SK-N-SH treated with all-trans-retinoic acid at 6 μM for 48 hours (cell line): ENCODE data around the gene OR2A5.

Experiments
- ATAC-seq: fragments of 200-7000 bp; cut with Tn5 transposase; 3 replicates; pipeline ENCODE4 v1.9.1; 2020; ENCODE audit warnings: mild to moderate bottlenecking, moderate library complexity
- ARNTL ChIP-seq: fragments of 450-650 bp; formaldehyde crosslinking; IDR thresholded peaks from 2 replicates; pipeline ENCODE4 v1.5.0; 2020; ENCODE audit warnings: low read depth, mild to moderate bottlenecking, moderate library complexity, borderline replicate concordance
- BACH2 ChIP-seq: fragments of 250-450 bp; sonication (Bioruptor Pico); IDR thresholded peaks from 2 replicates; pipeline ENCODE4 v1.9.0; 2021; ENCODE audit warnings: mild to moderate bottlenecking, borderline replicate concordance
- GLIS3 ChIP-seq: fragments of 250-450 bp; sonication (Bioruptor Pico); IDR thresholded peaks from 2 replicates; pipeline ENCODE4 v1.5.0; 2020; ENCODE audit warnings: mild to moderate bottlenecking, moderate library complexity
- ISL1 ChIP-seq: fragments of 250-450 bp; sonication (Bioruptor Pico); IDR thresholded peaks from 2 replicates; pipeline ENCODE4 v2.1.2; 2022; ENCODE audit warnings: mild to moderate bottlenecking, moderate library complexity
- OSR1 ChIP-seq: fragments of 250-450 bp; sonication (Bioruptor Pico); IDR thresholded peaks from 2 replicates; pipeline ENCODE4 v1.8.0; 2022; ENCODE audit warnings: moderate library complexity, mild to moderate bottlenecking, inconsistent platforms
- PPARA ChIP-seq: fragments of 250-450 bp; sonication (Bioruptor Pico); IDR thresholded peaks from 2 replicates; pipeline ENCODE4 v1.5.0; 2020; ENCODE audit warnings: mild to moderate bottlenecking, borderline replicate concordance
- RARB ChIP-seq: fragments of 250-450 bp; sonication (Bioruptor Pico); IDR thresholded peaks from 2 replicates; pipeline ENCODE4 v1.8.0; 2021; ENCODE audit warnings: mild to moderate bottlenecking, moderate library complexity
- ZFP3 ChIP-seq: fragments of 250-450 bp; sonication (Bioruptor Pico); IDR thresholded peaks from 2 replicates; pipeline ENCODE4 v1.5.0; 2020; ENCODE audit warnings: mild to moderate bottlenecking, moderate library complexity
- ZNF565 ChIP-seq: fragments of 450-650 bp; formaldehyde crosslinking; conservative IDR thresholded peaks from 2 replicates; pipeline ENCODE4 v1.5.0; 2020; ENCODE audit warnings: low read depth, mild to moderate bottlenecking, moderate library complexity
- ZNF8 ChIP-seq: fragments of 450-650 bp; formaldehyde crosslinking; IDR thresholded peaks from 2 replicates; pipeline ENCODE4 v1.5.0; 2020; ENCODE audit warnings: mild to moderate bottlenecking, moderate library complexity
- TF ChIP-seq, protein P1 (sequence below): fragments of 250-450 bp; sonication (Bioruptor Pico); IDR thresholded peaks from 2 replicates; pipeline ENCODE4 v1.5.0; 2020; ENCODE audit warnings: mild to moderate bottlenecking, moderate library complexity
- TF ChIP-seq, protein P2 (sequence below): fragments of 250-450 bp; sonication (Bioruptor Pico); IDR thresholded peaks from 2 replicates; pipeline ENCODE4 v1.8.0; 2020; ENCODE audit warnings: mild to moderate bottlenecking, moderate library complexity, borderline replicate concordance
- TF ChIP-seq, protein P3 (sequence below): fragments of 250-450 bp; sonication (Bioruptor Pico); IDR thresholded peaks from 2 replicates; pipeline ENCODE4 v1.5.1; 2020; ENCODE audit warnings: low read depth, mild to moderate bottlenecking, moderate library complexity
- TF ChIP-seq, protein P4 (sequence below): fragments of 250-450 bp; sonication (Bioruptor Pico); IDR thresholded peaks from 2 replicates; pipeline ENCODE4 v1.8.0; 2021; ENCODE audit warnings: low read depth, mild to moderate bottlenecking, moderate library complexity, borderline replicate concordance

The OR2A5 gene

DNA sequence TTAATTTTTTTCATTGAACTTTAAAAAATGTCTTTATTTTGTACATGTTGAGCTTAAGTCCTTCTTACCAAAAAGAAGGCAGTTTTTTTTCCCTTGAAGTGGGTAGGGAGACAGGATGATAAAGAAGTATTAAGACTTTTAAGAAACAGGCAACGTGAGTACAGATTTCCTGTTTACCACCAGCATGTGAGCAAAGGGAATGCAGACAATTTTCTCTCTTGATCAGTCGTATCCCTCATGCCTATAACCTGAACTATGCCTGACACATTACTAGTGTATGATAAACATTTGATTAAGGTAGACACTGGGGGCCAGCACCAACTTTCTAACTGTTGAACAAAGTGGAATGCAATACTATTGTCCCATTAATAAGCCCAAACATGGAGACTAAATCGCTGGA lies 51.9 kb downstream of the OR2A5 start:
- ATAC-seq, result no peak
- TF ChIP-seq BACH2 (no peak), ISL1 (no peak), ZFP3 (CRISPR knock-in tag) (no peak), ZNF565 (CRISPR knock-in tag) (no peak)
- TF ChIP-seq, protein P1, sequence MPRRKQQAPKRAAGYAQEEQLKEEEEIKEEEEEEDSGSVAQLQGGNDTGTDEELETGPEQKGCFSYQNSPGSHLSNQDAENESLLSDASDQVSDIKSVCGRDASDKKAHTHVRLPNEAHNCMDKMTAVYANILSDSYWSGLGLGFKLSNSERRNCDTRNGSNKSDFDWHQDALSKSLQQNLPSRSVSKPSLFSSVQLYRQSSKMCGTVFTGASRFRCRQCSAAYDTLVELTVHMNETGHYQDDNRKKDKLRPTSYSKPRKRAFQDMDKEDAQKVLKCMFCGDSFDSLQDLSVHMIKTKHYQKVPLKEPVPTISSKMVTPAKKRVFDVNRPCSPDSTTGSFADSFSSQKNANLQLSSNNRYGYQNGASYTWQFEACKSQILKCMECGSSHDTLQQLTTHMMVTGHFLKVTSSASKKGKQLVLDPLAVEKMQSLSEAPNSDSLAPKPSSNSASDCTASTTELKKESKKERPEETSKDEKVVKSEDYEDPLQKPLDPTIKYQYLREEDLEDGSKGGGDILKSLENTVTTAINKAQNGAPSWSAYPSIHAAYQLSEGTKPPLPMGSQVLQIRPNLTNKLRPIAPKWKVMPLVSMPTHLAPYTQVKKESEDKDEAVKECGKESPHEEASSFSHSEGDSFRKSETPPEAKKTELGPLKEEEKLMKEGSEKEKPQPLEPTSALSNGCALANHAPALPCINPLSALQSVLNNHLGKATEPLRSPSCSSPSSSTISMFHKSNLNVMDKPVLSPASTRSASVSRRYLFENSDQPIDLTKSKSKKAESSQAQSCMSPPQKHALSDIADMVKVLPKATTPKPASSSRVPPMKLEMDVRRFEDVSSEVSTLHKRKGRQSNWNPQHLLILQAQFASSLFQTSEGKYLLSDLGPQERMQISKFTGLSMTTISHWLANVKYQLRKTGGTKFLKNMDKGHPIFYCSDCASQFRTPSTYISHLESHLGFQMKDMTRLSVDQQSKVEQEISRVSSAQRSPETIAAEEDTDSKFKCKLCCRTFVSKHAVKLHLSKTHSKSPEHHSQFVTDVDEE, result no peak
- TF ChIP-seq, protein P2, sequence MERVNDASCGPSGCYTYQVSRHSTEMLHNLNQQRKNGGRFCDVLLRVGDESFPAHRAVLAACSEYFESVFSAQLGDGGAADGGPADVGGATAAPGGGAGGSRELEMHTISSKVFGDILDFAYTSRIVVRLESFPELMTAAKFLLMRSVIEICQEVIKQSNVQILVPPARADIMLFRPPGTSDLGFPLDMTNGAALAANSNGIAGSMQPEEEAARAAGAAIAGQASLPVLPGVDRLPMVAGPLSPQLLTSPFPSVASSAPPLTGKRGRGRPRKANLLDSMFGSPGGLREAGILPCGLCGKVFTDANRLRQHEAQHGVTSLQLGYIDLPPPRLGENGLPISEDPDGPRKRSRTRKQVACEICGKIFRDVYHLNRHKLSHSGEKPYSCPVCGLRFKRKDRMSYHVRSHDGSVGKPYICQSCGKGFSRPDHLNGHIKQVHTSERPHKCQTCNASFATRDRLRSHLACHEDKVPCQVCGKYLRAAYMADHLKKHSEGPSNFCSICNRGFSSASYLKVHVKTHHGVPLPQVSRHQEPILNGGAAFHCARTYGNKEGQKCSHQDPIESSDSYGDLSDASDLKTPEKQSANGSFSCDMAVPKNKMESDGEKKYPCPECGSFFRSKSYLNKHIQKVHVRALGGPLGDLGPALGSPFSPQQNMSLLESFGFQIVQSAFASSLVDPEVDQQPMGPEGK, result no peak
- TF ChIP-seq, protein P3, sequence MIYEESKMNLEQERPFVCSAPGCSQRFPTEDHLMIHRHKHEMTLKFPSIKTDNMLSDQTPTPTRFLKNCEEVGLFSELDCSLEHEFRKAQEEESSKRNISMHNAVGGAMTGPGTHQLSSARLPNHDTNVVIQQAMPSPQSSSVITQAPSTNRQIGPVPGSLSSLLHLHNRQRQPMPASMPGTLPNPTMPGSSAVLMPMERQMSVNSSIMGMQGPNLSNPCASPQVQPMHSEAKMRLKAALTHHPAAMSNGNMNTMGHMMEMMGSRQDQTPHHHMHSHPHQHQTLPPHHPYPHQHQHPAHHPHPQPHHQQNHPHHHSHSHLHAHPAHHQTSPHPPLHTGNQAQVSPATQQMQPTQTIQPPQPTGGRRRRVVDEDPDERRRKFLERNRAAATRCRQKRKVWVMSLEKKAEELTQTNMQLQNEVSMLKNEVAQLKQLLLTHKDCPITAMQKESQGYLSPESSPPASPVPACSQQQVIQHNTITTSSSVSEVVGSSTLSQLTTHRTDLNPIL (CRISPR knock-in tag), result no peak
- TF ChIP-seq, protein P4, sequence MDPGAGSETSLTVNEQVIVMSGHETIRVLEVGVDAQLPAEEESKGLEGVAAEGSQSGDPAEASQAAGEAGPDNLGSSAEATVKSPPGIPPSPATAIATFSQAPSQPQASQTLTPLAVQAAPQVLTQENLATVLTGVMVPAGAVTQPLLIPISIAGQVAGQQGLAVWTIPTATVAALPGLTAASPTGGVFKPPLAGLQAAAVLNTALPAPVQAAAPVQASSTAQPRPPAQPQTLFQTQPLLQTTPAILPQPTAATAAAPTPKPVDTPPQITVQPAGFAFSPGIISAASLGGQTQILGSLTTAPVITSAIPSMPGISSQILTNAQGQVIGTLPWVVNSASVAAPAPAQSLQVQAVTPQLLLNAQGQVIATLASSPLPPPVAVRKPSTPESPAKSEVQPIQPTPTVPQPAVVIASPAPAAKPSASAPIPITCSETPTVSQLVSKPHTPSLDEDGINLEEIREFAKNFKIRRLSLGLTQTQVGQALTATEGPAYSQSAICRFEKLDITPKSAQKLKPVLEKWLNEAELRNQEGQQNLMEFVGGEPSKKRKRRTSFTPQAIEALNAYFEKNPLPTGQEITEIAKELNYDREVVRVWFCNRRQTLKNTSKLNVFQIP (CRISPR knock-in tag), result no peak

DNA sequence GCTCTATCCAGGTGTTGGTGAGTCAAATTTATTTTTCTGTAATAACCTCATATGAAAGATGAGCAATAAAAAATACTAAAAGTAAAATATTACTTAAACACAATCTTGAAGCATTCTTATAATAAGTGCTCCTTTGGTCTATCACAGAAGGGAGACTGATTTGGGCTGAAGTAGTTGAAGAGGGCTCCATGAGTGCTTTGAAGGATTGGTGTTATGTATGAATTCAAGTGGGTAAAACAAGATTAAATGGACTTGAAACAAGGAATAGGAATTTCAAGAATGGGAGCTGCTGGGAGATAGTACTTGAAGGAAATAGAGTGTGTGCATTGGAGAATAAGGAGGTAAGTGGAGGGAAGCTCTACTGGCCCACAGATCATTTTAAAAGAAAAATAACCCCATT lies 53.3 kb downstream of the OR2A5 start:
- TF ChIP-seq RARB (CRISPR knock-in tag), result no peak
- TF ChIP-seq ZFP3 (CRISPR knock-in tag), result no peak
- no peak for TF ChIP-seq ARNTL (CRISPR knock-in tag)
- TF ChIP-seq PPARA (CRISPR knock-in tag), result no peak
- TF ChIP-seq OSR1 (CRISPR knock-in tag), result no peak
- no peak for TF ChIP-seq ZNF8 (CRISPR knock-in tag)
- no peak for ATAC-seq

DNA sequence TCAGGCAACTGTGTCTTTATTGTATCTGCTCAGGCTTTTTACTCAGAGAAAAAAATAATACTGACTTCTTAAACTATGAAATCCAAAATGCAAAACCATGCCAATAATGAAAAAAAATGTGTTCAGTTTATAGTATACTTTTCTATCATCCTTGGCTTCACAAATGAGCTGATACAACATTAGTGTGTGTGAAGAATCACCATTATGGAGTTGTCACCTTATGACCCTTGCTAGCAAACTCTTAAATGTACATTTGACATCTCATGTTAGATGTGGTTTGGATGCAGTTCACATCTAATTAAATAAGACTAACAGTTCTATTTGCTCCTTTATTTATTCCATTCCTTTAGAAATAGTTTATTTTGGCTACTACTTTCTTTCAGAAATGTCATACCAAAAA lies 56.5 kb downstream of the OR2A5 start:
- no peak for TF ChIP-seq GLIS3 (CRISPR knock-in tag)
- no peak for ATAC-seq
